GM19452 (cell line): ENCODE measurements around the gene WDFY2.
"Not testable (repeated sequence)": the region's sequence is repeated elsewhere in the genome, so short reads cannot be mapped to it uniquely, and the experiment has no call there.

Source experiments
- ATAC-seq: cut with Tn5 transposase; IDR thresholded peaks from one replicate; pipeline ENCODE4 v1.9.1; 2021; ENCODE audit not compliant: unreplicated experiment

The WDFY2 gene

GRCh38 chr13:51583875-51584730, at the start of gene WDFY2:
TSS of gene WDFY2 (plus strand) at chr13:51584462. CDS start at chr13:51584688, 226 bp downstream.
- peak; percentile 78 for ATAC-seq

- no peak for ATAC-seq
Observed at GRCh38 chr13:51538591-51539179, 45.6 kb upstream of the WDFY2 start.

- no peak for ATAC-seq
Observed at GRCh38 chr13:51539887-51540286, 44.4 kb upstream of the WDFY2 start.

GRCh38 chr13:51541037-51541436, 43.2 kb upstream of the WDFY2 start:
- ATAC-seq, result no peak

GRCh38 chr13:51541809-51542258, 42.4 kb upstream of the WDFY2 start:
- ATAC-seq, result no peak

GRCh38 chr13:51542346-51543242, 41.7 kb upstream of the WDFY2 start:
- ATAC-seq, result no peak

GRCh38 chr13:51545446-51545845, 38.8 kb upstream of the WDFY2 start:
- ATAC-seq, result not testable (repeated sequence)

GRCh38 chr13:51547425-51548176, 36.7 kb upstream of the WDFY2 start:
- ATAC-seq, result no peak

- ATAC-seq, result no peak
Observed at GRCh38 chr13:51549050-51549449, 35.2 kb upstream of the WDFY2 start.

- no peak for ATAC-seq
Observed at GRCh38 chr13:51549593-51549992, 34.7 kb upstream of the WDFY2 start.

- ATAC-seq, result no peak
Observed at GRCh38 chr13:51550151-51550550, 34.1 kb upstream of the WDFY2 start.

GRCh38 chr13:51551416-51551815, 32.8 kb upstream of the WDFY2 start:
- no peak for ATAC-seq

- no peak for ATAC-seq
Observed at GRCh38 chr13:51552027-51552426, 32.2 kb upstream of the WDFY2 start.

- ATAC-seq, result no peak
Observed at GRCh38 chr13:51553531-51553930, 30.7 kb upstream of the WDFY2 start.

- no peak for ATAC-seq
Observed at GRCh38 chr13:51556740-51557139, 27.5 kb upstream of the WDFY2 start.

GRCh38 chr13:51557438-51557837, 26.8 kb upstream of the WDFY2 start:
- ATAC-seq, result no peak

GRCh38 chr13:51557875-51558612, 26.2 kb upstream of the WDFY2 start:
- no peak for ATAC-seq

- no peak for ATAC-seq
Observed at GRCh38 chr13:51559946-51560735, 24.1 kb upstream of the WDFY2 start.

- peak; percentile 71 for ATAC-seq
Observed at GRCh38 chr13:51562011-51562671, 22.1 kb upstream of the WDFY2 start.
